Suprapubic skin (tissue), 4 donors: Measurements from ENCODE around the gene AZU1.

ENCODE experiments used
- POLR2A ChIP-seq, 2 donors: fragments of 450-650 bp; IDR thresholded peaks; one replicate each; pipeline ENCODE4 v1.6.1; 2017; ENCODE audit warnings: antibody characterized with exemption in 2 of 2, mild to moderate bottlenecking in 2 of 2, moderate library complexity in 2 of 2
- POLR2AphosphoS5 ChIP-seq, 3 donors: sonication (generic); formaldehyde crosslinking; IDR thresholded peaks; one replicate each; pipeline ENCODE4 v1.6.1; 2017; ENCODE audit warnings: antibody characterized with exemption in 3 of 3
- TF ChIP-seq, protein P1 (sequence below), 2 donors: fragments of 200-600 bp in 1 of 2; fragments of 450-650 bp in 1 of 2; sonication (generic) in 1 of 2; IDR thresholded peaks; one replicate each; pipeline ENCODE4 v1.5.1; 2016 to 2019; ENCODE audit warnings: antibody characterized with exemption in 2 of 2, mild to moderate bottlenecking in 1 of 2, moderate library complexity in 1 of 2

DNA sequence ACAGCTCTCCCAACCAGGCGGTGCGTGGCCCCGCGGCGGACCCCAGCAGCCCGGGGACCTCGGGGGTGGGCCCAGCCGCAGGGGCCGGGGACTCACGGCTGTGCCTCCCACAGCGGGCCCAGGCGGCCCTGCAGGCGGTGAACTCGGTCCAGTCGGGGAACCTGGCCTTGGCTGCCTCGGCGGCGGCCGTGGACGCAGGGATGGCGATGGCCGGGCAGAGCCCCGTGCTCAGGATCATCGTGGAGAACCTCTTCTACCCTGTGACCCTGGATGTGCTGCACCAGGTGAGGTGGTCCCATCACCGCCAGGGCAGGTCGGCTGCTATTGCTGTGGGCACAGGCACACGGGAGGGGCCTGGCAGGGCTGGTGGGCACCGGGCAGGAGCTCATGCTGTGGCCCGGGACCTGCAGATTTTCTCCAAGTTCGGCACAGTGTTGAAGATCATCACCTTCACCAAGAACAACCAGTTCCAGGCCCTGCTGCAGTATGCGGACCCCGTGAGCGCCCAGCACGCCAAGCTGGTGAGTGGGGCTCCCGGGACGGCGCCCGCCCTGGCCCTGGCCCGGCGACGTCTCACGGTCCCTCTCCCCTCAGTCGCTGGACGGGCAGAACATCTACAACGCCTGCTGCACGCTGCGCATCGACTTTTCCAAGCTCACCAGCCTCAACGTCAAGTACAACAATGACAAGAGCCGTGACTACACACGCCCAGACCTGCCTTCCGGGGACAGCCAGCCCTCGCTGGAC is 23.0 kb upstream of the AZU1 start:
- TF ChIP-seq, protein P1, sequence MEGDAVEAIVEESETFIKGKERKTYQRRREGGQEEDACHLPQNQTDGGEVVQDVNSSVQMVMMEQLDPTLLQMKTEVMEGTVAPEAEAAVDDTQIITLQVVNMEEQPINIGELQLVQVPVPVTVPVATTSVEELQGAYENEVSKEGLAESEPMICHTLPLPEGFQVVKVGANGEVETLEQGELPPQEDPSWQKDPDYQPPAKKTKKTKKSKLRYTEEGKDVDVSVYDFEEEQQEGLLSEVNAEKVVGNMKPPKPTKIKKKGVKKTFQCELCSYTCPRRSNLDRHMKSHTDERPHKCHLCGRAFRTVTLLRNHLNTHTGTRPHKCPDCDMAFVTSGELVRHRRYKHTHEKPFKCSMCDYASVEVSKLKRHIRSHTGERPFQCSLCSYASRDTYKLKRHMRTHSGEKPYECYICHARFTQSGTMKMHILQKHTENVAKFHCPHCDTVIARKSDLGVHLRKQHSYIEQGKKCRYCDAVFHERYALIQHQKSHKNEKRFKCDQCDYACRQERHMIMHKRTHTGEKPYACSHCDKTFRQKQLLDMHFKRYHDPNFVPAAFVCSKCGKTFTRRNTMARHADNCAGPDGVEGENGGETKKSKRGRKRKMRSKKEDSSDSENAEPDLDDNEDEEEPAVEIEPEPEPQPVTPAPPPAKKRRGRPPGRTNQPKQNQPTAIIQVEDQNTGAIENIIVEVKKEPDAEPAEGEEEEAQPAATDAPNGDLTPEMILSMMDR (IDR thresholded peaks at IDR 0.05), result no peak
- TF ChIP-seq POLR2A (IDR thresholded peaks at IDR 0.05) (no peak), POLR2AphosphoS5 (IDR thresholded peaks at IDR 0.05) (no peak)
